BJ (cell line): ENCODE measurements around the gene LIM2. TPM values are rescaled to one million over a fixed set of nuclear protein-coding genes. Genes with fewer than 3 reads are reported as not detected.
"Not testable (repeated sequence)": the region's sequence is repeated elsewhere in the genome, so short reads cannot be mapped to it uniquely, and the experiment has no call there.

Experiments
- CTCF ChIA-PET: fragments of 350-600 bp; formaldehyde crosslinking; extraction: SDS; loops from one replicate; lab custom pipeline; 2021; ENCODE audit warnings: antibody characterized with exemption, inconsistent platforms; lab: Yijun Ruan, JAX
- POLR2A ChIA-PET: fragments of 300-600 bp; sonication (Branson Sonifier 250); formaldehyde crosslinking; extraction: SDS; loops from one replicate; lab custom pipeline; 2021; ENCODE audit warnings: antibody characterized with exemption; lab: Charles Lee
- DNase-seq: peaks from one replicate; pipeline ENCODE4 v3.0.0-alpha.2; 2011; ENCODE audit warnings: low read depth
- H3K27me3 ChIP-seq: 2 replicates; pipeline ENCODE4 v1.6.0; 2011; ENCODE audit warnings: low read length; ENCODE audit not compliant: control insufficient read depth, insufficient read depth
- H3K36me3 ChIP-seq: 2 replicates; pipeline ENCODE4 v1.5.1; 2011; ENCODE audit warnings: low read length; ENCODE audit not compliant: control insufficient read depth, insufficient read depth
- H3K4me3 ChIP-seq: 2 replicates; pipeline ENCODE4 v1.5.1; 2011; ENCODE audit warnings: low read depth, mild to moderate bottlenecking, control low read depth, low read length
- CTCF ChIP-seq: IDR thresholded peaks from 2 replicates; pipeline ENCODE4 v1.5.1; 2011; ENCODE audit warnings: low read depth, mild to moderate bottlenecking, control low read depth, inconsistent platforms, low read length, moderate library complexity; ENCODE audit not compliant: insufficient read depth
- polyA plus RNA-seq: library from polyadenylated mRNA; depleted of rRNA; stranded (reverse); fragments of >200 nt; gene quantifications from 2 replicates; pipeline ENCODE4 v1.2.3, GENCODE V29; 2011

Gene LIM2
- polyA plus RNA-seq, 1 experiment = not detected

DNA sequence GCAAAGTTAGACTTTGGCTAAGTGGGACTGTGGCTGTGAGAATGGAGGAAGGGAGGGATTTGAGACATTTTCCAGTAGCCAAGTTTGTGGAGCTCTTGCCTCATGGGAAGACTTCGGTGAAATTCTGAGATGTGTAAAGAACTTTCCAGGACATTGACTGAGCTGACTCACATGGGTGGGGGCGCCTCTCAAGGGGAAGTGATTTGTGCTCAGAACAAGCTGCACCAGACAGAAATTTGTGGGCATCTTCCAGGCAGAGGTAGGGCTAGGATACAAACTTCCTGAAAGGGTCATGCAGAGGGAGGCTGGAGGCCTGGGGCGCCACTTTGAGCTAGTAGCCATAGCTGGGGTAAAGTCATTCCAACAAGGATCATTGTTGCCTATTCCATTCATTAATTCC lies 39.4 kb upstream of the LIM2 start:
- Histone ChIP-seq H3K4me3 (no peak overlapping the region), H3K36me3 (no peaks in the 10 kb centered on the region), H3K27me3 (no peaks in the 10 kb centered on the region)
- no peak for TF ChIP-seq CTCF
- ChIA-PET CTCF (no interaction called here), POLR2A (no interaction called here)
- no peak for DNase-seq

GRCh38 chr19:51422053-51422448 lies 34.3 kb upstream of the LIM2 start:
- Histone ChIP-seq H3K4me3 (no peak overlapping the region), H3K36me3 (no peaks in the 10 kb centered on the region), H3K27me3 (no peaks in the 10 kb centered on the region)
- no peak for DNase-seq
- POLR2A ChIA-PET = no interaction called here
- TF ChIP-seq CTCF = peak; percentile 99
- CTCF ChIA-PET = interaction anchor here (0.6 to 2.7 kb wide), 18 partner anchors 12 to 355 kb away, joined by 3 to 10 read pairs (median 3); partner anchors contain the start of gene HAS1

- no peaks in the 10 kb centered on the region for H3K36me3 ChIP-seq
- POLR2A ChIA-PET = no interaction called here
- no peaks in the 10 kb centered on the region for H3K27me3 ChIP-seq
Measured at GRCh38 chr19:51421229-51422052, 33.7 kb upstream of the LIM2 start.

DNA sequence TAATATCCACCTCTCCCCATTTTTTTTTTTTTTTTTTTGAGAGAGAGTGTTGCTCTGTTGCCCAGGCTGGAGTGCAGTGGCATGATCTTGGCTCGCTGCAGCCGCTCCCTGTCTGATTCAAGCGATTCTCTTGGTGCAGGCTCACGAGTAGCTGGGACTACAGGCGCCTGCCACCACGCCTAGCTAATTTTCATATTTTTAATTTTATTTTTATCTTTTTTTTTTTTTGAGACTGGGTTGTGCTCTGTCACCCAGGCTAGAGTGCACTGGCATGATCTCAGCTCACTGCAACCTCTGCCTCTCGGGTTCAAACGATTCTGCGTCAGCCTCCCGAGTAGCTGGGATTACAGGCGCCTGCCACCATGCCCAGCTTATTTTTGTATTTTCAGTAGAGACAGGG lies 32.7 kb upstream of the LIM2 start:
- CTCF ChIA-PET = interaction anchor here (0.7 to 2.7 kb wide), 6 partner anchors 10 to 237 kb away, joined by 3 to 10 read pairs (median 6); no protein-coding TSS in a partner anchor
- H3K27me3 ChIP-seq, DNase-seq, H3K4me3 ChIP-seq, H3K36me3 ChIP-seq: not testable (repeated sequence)
- POLR2A ChIA-PET = interaction anchor here (0.6 kb wide), 1 partner anchor 46 kb away, joined by 3 read pairs; no protein-coding TSS in a partner anchor

More at GRCh38 chr19:51421229-51422052, 33.7 kb upstream of the LIM2 start:
- TF ChIP-seq CTCF = 0 out of 2 replicates have a peak, but pooled peaks have one; percentile 4
- no peak for DNase-seq
- H3K4me3 ChIP-seq = no peak overlapping the region
- CTCF ChIA-PET = interaction anchor here (0.6 to 2.7 kb wide), 19 partner anchors 11 to 356 kb away, joined by 3 to 10 read pairs (median 3); partner anchors contain the start of gene HAS1

DNA sequence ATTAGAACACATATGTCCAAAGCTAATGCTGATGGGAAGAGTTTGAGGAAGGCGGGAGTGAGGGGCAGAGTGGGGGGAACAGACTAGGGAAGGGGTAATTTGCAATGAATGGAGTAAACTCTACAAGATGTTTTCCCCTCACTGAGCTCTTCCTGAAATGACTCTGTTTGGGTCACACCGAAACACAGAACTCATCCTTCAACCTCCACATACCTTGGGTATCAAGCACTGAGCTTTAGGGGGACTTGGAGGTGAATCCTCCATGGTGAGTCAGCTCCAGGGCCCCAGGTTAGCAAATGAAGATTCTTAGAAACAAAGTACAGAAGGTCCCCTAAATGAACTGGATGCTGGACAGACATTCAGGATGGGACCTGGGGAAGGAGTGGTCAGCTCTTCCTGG lies 30.9 kb upstream of the LIM2 start:
- DNase-seq = no peak
- Histone ChIP-seq H3K4me3 (no peak overlapping the region), H3K27me3 (no peaks in the 10 kb centered on the region), H3K36me3 (no peaks in the 10 kb centered on the region)
- POLR2A ChIA-PET = no interaction called here
- no peak for TF ChIP-seq CTCF
- CTCF ChIA-PET = interaction anchor here (1.0 to 2.9 kb wide), 2 partner anchors 21 to 121 kb away, joined by 3 to 16 read pairs; no protein-coding TSS in a partner anchor
